IPS-18c (cell line): ENCODE results near the gene CDCA3.
"Not testable (repeated sequence)": the region's sequence is repeated elsewhere in the genome, so short reads cannot be mapped to it uniquely, and the experiment has no call there.

Experiments
- H3K4me3 ChIP-seq: 2 replicates; pipeline ENCODE4 v1.7.0; 2013; ENCODE audit warnings: low read depth, mild to moderate bottlenecking, low read length, moderate library complexity; ENCODE audit not compliant: insufficient read depth
- H3K9me3 ChIP-seq: one replicate; pipeline ENCODE4 v1.6.1; 2013; ENCODE audit warnings: mild to moderate bottlenecking, low read length, moderate library complexity; ENCODE audit not compliant: control insufficient read depth, insufficient read depth

CDCA3 gene

GRCh38 chr12:6879824-6880223 lies 28.7 kb upstream of the CDCA3 start:
- not testable (repeated sequence) for H3K4me3 ChIP-seq, H3K9me3 ChIP-seq

- not testable (repeated sequence) for H3K9me3 ChIP-seq
- peak overlapping the region; percentile 46 for H3K4me3 ChIP-seq
These were observed 22.9 kb upstream of the CDCA3 start for GRCh38 chr12:6874015-6874368.

GRCh38 chr12:6873094-6874014 lies 22.3 kb upstream of the CDCA3 start, which contains the start of gene SPSB2:
TSS of gene SPSB2 (minus strand) at chr12:6873303. CDS start at chr12:6872901, 402 bp downstream.
- Histone ChIP-seq H3K4me3 (peak within 1 kb of the TSS; percentile 94), H3K9me3 (peaks cover 1% of the 10 kb centered on the region)

GRCh38 chr12:6872073-6873048 lies 21.3 kb upstream of the CDCA3 start:
- Histone ChIP-seq H3K4me3 (peak overlapping the region; percentile 94), H3K9me3 (peaks cover 2% of the 10 kb centered on the region)

GRCh38 chr12:6871052-6871957 lies 20.2 kb upstream of the CDCA3 start:
- H3K9me3 ChIP-seq, result peaks cover 2% of the 10 kb centered on the region
- H3K4me3 ChIP-seq, result peak overlapping the region; percentile 94

GRCh38 chr12:6870304-6870703 lies 19.2 kb upstream of the CDCA3 start:
- H3K9me3 ChIP-seq, H3K4me3 ChIP-seq: not testable (repeated sequence)

- peak overlapping the region; percentile 94 for H3K4me3 ChIP-seq
- peaks cover 2% of the 10 kb centered on the region for H3K9me3 ChIP-seq
These were observed 18.2 kb upstream of the CDCA3 start for GRCh38 chr12:6869049-6870021.

GRCh38 chr12:6868211-6869048 lies 17.3 kb upstream of the CDCA3 start:
- Histone ChIP-seq H3K4me3 (peak overlapping the region; percentile 94), H3K9me3 (peaks cover 2% of the 10 kb centered on the region)

GRCh38 chr12:6867413-6868210 lies 16.5 kb upstream of the CDCA3 start, which contains the start of gene TPI1:
TSS of gene TPI1 (plus strand) at chr12:6867531. CDS start at chr12:6867567, 36 bp downstream.
- Histone ChIP-seq H3K9me3 (peaks cover 2% of the 10 kb centered on the region), H3K4me3 (peak within 1 kb of the TSS; percentile 94)

- Histone ChIP-seq H3K9me3 (peaks cover 2% of the 10 kb centered on the region), H3K4me3 (peak overlapping the region; percentile 45)
These were observed 15.9 kb upstream of the CDCA3 start for GRCh38 chr12:6866920-6867412.

GRCh38 chr12:6866163-6866919 lies 15.3 kb upstream of the CDCA3 start:
- Histone ChIP-seq H3K4me3 (peak overlapping the region; percentile 45), H3K9me3 (peaks cover 2% of the 10 kb centered on the region)

- not testable (repeated sequence) for H3K4me3 ChIP-seq, H3K9me3 ChIP-seq
These were observed 14.2 kb upstream of the CDCA3 start for GRCh38 chr12:6865307-6865706.

- peaks cover 2% of the 10 kb centered on the region for H3K9me3 ChIP-seq
These were observed 12.7 kb upstream of the CDCA3 start for GRCh38 chr12:6863586-6864321.

More at GRCh38 chr12:6863586-6864321, 12.7 kb upstream of the CDCA3 start:
- no peak overlapping the region for H3K4me3 ChIP-seq
